KBM-7 (cell line): ENCODE results near the gene CREB3L1.

Experiments
- DNase-seq: peaks from one replicate; pipeline ENCODE4 v3.0.0-alpha.2; 2015
- in situ Hi-C: fragments of 300-500 bp; cut with MboI; formaldehyde crosslinking; loops from 2 replicates; pipeline ENCODE4 v1.14.3; 2020; ENCODE audit warnings: low sequenced_read_pairs, low pct_unique_long_range_greater_than_20kb, mixed read lengths

CREB3L1 gene

GRCh38 chr11:46336563-46337180 lies 59.2 kb downstream of the CREB3L1 start:
- in situ Hi-C loops: no loop called here
- DNase-seq: peak; percentile 97

- in situ Hi-C loops: no loop called here
- no peak for DNase-seq
These were observed 60.3 kb downstream of the CREB3L1 start for GRCh38 chr11:46337626-46338345.

GRCh38 chr11:46338636-46338987 lies 61.1 kb downstream of the CREB3L1 start:
- DNase-seq: no peak
- in situ Hi-C loops: no loop called here

GRCh38 chr11:46338988-46339666 lies 61.7 kb downstream of the CREB3L1 start:
- peak; percentile 40 for DNase-seq
- in situ Hi-C loops: no loop called here

- DNase-seq: no peak
- in situ Hi-C loops: no loop called here
These were observed 62.4 kb downstream of the CREB3L1 start for GRCh38 chr11:46339816-46340215.

- DNase-seq: no peak
- in situ Hi-C loops: no loop called here
These were observed 64.0 kb downstream of the CREB3L1 start for GRCh38 chr11:46341454-46341853.

GRCh38 chr11:46342239-46342638 lies 64.8 kb downstream of the CREB3L1 start:
- in situ Hi-C loops: no loop called here
- peak; percentile 85 for DNase-seq

GRCh38 chr11:46343520-46343919 lies 66.1 kb downstream of the CREB3L1 start:
- in situ Hi-C loops: no loop called here
- no peak for DNase-seq

GRCh38 chr11:46345131-46345597 lies 67.7 kb downstream of the CREB3L1 start:
- peak; percentile 93 for DNase-seq
- in situ Hi-C loops: no loop called here

- in situ Hi-C loops: no loop called here
- peak; percentile 35 for DNase-seq
These were observed 68.5 kb downstream of the CREB3L1 start for GRCh38 chr11:46345881-46346484.

- in situ Hi-C loops: no loop called here
- DNase-seq: peak; percentile 88
These were observed 69.6 kb downstream of the CREB3L1 start, which contains the start of gene DGKZ for GRCh38 chr11:46346886-46347636. DGKZ (plus strand) TSS chr11:46347463; CDS start chr11:46347660, 197 bp downstream.

GRCh38 chr11:46347637-46348311 lies 70.3 kb downstream of the CREB3L1 start:
- DNase-seq: no peak
- in situ Hi-C loops: no loop called here

GRCh38 chr11:46348566-46349401 lies 71.3 kb downstream of the CREB3L1 start:
- peak; percentile 32 for DNase-seq
- in situ Hi-C loops: no loop called here

GRCh38 chr11:46350695-46351094 lies 73.2 kb downstream of the CREB3L1 start:
- no peak for DNase-seq
- in situ Hi-C loops: loop anchor here (25.0 kb wide), 1 partner anchor 812 kb away; no protein-coding TSS in a partner anchor

GRCh38 chr11:46351148-46351547 lies 73.7 kb downstream of the CREB3L1 start:
- no peak for DNase-seq
- in situ Hi-C loops: loop anchor here (25.0 kb wide), 1 partner anchor 811 kb away; no protein-coding TSS in a partner anchor

GRCh38 chr11:46351606-46352005 lies 74.1 kb downstream of the CREB3L1 start:
- in situ Hi-C loops: loop anchor here (25.0 kb wide), 1 partner anchor 811 kb away; no protein-coding TSS in a partner anchor

GRCh38 chr11:46352063-46352841 lies 74.8 kb downstream of the CREB3L1 start:
- peak; percentile 86 for DNase-seq
- in situ Hi-C loops: loop anchor here (25.0 kb wide), 1 partner anchor 810 kb away; no protein-coding TSS in a partner anchor

More at GRCh38 chr11:46351606-46352005, 74.1 kb downstream of the CREB3L1 start:
- DNase-seq: no peak
